ENCODE results near the gene CERKL.

Gene CERKL

GRCh38 chr2:181672255-181673008, 15.5 kb upstream of the CERKL start:
- H3K4me3 Mint-ChIP-seq = no peak overlapping the region
- H3K27ac Mint-ChIP-seq = no peak overlapping the region
- H3K9me3 Mint-ChIP-seq = no peaks in the 10 kb centered on the region
- TF ChIP-seq, protein P1, sequence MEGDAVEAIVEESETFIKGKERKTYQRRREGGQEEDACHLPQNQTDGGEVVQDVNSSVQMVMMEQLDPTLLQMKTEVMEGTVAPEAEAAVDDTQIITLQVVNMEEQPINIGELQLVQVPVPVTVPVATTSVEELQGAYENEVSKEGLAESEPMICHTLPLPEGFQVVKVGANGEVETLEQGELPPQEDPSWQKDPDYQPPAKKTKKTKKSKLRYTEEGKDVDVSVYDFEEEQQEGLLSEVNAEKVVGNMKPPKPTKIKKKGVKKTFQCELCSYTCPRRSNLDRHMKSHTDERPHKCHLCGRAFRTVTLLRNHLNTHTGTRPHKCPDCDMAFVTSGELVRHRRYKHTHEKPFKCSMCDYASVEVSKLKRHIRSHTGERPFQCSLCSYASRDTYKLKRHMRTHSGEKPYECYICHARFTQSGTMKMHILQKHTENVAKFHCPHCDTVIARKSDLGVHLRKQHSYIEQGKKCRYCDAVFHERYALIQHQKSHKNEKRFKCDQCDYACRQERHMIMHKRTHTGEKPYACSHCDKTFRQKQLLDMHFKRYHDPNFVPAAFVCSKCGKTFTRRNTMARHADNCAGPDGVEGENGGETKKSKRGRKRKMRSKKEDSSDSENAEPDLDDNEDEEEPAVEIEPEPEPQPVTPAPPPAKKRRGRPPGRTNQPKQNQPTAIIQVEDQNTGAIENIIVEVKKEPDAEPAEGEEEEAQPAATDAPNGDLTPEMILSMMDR (IDR thresholded peaks at IDR 0.05) = no peak
- no peaks in the 10 kb centered on the region for H3K4me1 Mint-ChIP-seq
- H3K27me3 Mint-ChIP-seq (ENCODE audit: low read depth, poor library complexity) = peaks cover 60% of the 10 kb centered on the region
- no peaks in the 10 kb centered on the region for H3K36me3 Mint-ChIP-seq (ENCODE audit: low read depth)
- no peak for DNase-seq

DNA sequence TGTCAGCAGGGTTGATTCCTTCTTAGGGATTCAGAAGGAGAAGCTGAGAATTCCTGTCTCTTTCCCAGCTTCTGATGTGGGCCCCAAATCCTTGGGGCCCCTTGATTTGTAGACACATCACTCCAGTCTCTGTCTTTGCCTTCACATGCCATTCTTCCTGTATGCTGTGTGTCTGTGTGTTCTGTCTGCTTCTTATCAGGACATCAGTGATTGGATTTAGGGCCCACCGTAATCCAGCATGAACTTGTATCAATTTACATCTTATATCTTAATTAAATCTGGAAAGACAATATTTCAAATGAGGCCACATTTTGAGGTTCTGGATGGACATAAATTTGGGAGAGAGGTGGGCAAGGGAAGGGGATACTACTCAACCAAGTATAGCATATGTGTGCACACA, 13.7 kb upstream of the CERKL start:
- Mint-ChIP-seq H3K36me3 (ENCODE audit: low read depth) (no peaks in the 10 kb centered on the region), H3K27me3 (ENCODE audit: low read depth, poor library complexity) (peaks cover 53% of the 10 kb centered on the region), H3K27ac (no peak overlapping the region), H3K9me3 (peaks cover 4% of the 10 kb centered on the region), H3K4me1 (no peaks in the 10 kb centered on the region), H3K4me3 (no peak overlapping the region)
- TF ChIP-seq, protein P1 (IDR thresholded peaks at IDR 0.05) = no peak
- no peak for DNase-seq

DNA sequence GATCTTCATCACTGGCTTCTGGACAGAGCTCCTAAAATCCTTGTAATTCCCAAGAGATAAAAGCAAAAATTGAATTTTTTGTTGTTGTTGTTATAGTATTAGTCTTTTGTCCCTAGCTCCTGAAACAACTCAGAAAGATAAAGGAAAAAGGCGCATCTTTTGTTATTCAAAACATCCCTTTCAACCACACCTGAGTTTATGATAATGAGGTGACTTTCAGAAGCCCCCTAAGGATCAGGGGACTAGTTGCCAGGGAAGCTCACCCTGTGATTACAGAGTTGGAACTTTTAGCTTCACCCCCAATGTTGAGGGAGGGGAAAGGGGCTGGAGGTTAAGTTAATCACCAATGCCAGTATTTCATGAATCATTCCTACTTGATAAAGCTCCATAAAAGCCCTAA, 10.3 kb upstream of the CERKL start:
- DNase-seq = no peak

DNA sequence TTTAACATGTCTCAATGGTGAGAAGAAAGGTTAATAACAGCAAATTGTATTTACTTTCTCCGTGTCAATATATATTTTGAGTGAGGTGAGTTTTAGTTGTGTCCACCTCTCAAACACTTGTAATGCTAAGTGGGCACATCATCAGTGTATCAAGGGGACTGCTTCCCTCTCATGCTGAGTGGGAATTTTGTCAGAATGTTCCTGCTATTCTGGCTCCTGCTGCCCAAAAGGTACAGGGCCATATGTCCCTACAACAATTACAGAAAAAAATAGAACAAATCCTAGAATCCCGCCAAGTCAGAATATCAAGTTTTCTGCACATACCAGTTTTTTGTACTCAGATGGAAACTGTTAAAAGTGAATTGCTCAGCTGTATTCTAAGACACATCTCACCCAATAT, 5.4 kb upstream of the CERKL start:
- Mint-ChIP-seq H3K4me3 (no peak overlapping the region), H3K36me3 (ENCODE audit: low read depth) (no peaks in the 10 kb centered on the region), H3K9me3 (peaks cover 6% of the 10 kb centered on the region), H3K27ac (no peak overlapping the region), H3K4me1 (peaks cover 7% of the 10 kb centered on the region), H3K27me3 (ENCODE audit: low read depth, poor library complexity) (peaks cover 38% of the 10 kb centered on the region)
- DNase-seq = no peak
- TF ChIP-seq, protein P1 (IDR thresholded peaks at IDR 0.05) = no peak

More for the DNA sequence above, 10.3 kb upstream of the CERKL start:
- H3K27me3 Mint-ChIP-seq (ENCODE audit: low read depth, poor library complexity) = peaks cover 25% of the 10 kb centered on the region
- TF ChIP-seq, protein P1 (IDR thresholded peaks at IDR 0.05) = no peak
- peaks cover 6% of the 10 kb centered on the region for H3K9me3 Mint-ChIP-seq
- H3K4me3 Mint-ChIP-seq = no peak overlapping the region
- no peaks in the 10 kb centered on the region for H3K4me1 Mint-ChIP-seq
- no peak overlapping the region for H3K27ac Mint-ChIP-seq
- H3K36me3 Mint-ChIP-seq (ENCODE audit: low read depth) = no peaks in the 10 kb centered on the region

DNA sequence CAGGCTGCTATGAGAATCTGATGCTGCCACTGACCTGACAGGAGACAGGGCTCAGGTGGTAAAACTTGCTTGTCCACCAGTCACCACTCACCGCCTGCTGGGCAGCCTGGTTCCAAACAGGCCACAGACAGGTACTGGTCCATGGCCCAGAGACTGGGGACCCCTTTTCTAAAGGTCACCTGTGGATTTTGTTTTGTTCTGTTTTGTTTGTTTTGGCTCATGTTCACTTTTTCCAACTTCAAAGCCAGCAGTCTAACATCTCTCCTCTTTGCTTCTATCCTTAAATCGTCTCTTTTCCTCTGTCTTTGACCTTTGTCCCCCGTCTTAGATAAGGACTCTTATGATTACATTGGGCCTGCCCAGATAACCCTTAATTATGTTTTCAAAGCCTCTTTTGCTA, 3.3 kb upstream of the CERKL start:
- Mint-ChIP-seq H3K36me3 (ENCODE audit: low read depth) (no peaks in the 10 kb centered on the region), H3K27me3 (ENCODE audit: low read depth, poor library complexity) (peaks cover 46% of the 10 kb centered on the region), H3K27ac (no peak overlapping the region), H3K9me3 (no peaks in the 10 kb centered on the region), H3K4me1 (peaks cover 21% of the 10 kb centered on the region), H3K4me3 (no peak overlapping the region)
- DNase-seq = no peak
- TF ChIP-seq, protein P1 (IDR thresholded peaks at IDR 0.05) = no peak

DNA sequence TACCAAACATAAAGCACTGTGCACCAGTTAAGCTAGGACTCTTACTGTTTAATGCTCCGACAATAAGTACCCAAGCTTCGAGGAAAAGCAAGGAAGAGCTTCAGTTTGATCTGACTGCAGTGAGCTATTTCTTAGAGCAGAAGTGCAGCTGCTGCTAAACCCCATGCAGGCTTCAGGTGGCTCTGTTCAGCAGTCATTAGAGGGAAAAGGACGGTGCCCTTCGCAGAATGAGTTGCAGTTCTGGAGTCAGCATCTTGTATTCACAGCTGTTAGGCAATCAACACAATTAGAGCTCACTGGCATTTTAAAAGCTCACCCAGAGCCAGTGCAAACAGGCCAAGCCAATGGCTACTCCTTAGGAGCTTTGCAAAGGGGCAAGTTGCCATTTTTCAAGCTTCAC, 1.5 kb upstream of the CERKL start:
- Mint-ChIP-seq H3K9me3 (no peaks in the 10 kb centered on the region), H3K36me3 (ENCODE audit: low read depth) (no peaks in the 10 kb centered on the region), H3K4me3 (no peak overlapping the region), H3K27me3 (ENCODE audit: low read depth, poor library complexity) (peaks cover 63% of the 10 kb centered on the region), H3K27ac (no peak overlapping the region), H3K4me1 (peaks cover 21% of the 10 kb centered on the region)
- no peak for DNase-seq
- TF ChIP-seq, protein P1 (IDR thresholded peaks at IDR 0.05) = no peak

Measured in nephron progenitor cell (in vitro differentiated cells).